Prostate gland (tissue), 2 donors: ENCODE results near the gene FMN2. TPM values are rescaled to one million over a fixed set of nuclear protein-coding genes. Genes with fewer than 3 reads are reported as not detected.

Experiments
- DNase-seq: peaks from one replicate; pipeline ENCODE4 v3.0.0-alpha.2; 2019; ENCODE audit warnings: low spot score
- H3K27ac ChIP-seq, 2 donors: fragments of 200-600 bp; sonication (generic); 2 replicates each; pipeline ENCODE4 v1.5.1; 2017 to 2019
- H3K27me3 ChIP-seq: fragments of 200-600 bp; sonication (generic); replicated peaks from 2 replicates; pipeline ENCODE4 v1.5.1; 2019; ENCODE audit not compliant: insufficient read depth
- H3K36me3 ChIP-seq, 2 donors: fragments of 200-600 bp; sonication (generic); 1 replicate in 1 of 2; 2 replicates in 1 of 2; pipeline versions ENCODE4 v1.5.1 to v1.8.1; 2017 to 2019
- H3K4me1 ChIP-seq: fragments of 200-600 bp; sonication (generic); replicated peaks from 2 replicates; pipeline ENCODE4 v1.5.1; 2019
- H3K4me3 ChIP-seq, 2 donors: fragments of 200-600 bp; sonication (generic); 2 replicates each; pipeline ENCODE4 v1.5.1; 2017 to 2019
- H3K9me3 ChIP-seq: fragments of 200-600 bp; sonication (generic); 2 replicates; pipeline ENCODE4 v1.5.1; 2017
- POLR2A ChIP-seq: fragments of 450-650 bp; IDR thresholded peaks from one replicate; pipeline ENCODE4 v1.6.1; 2016; ENCODE audit warnings: antibody characterized with exemption, mild to moderate bottlenecking
- POLR2AphosphoS5 ChIP-seq: sonication (generic); formaldehyde crosslinking; IDR thresholded peaks from one replicate; pipeline ENCODE4 v1.6.1; 2017; ENCODE audit warnings: antibody characterized with exemption
- WGBS: methylation state at CpG from one replicate; pipeline ENCODE4 v1.1.5; 2018; 5-methylcytosine and 5-hydroxymethylcytosine counted together
- intact Hi-C: fragments of 100-400 bp; cut with DNase I; formaldehyde crosslinking; loops from one replicate; pipeline ENCODE4 v1.14.2; 2022
- small RNA-seq, 2 donors: library from RNA; depleted of rRNA; stranded (forward); fragments of <200 nt; gene quantifications; one replicate each; pipeline ENCODE3, GENCODE V24; 2016
- total RNA-seq, 2 donors: library from RNA; depleted of rRNA; stranded (reverse); fragments of >200 nt; gene quantifications; one replicate each; pipeline ENCODE4 v1.1.0, GENCODE V29; 2016
- TF ChIP-seq, protein P1 (sequence below), 4 experiments: fragments of 200-600 bp in 2 of 4; fragments of 450-650 bp in 2 of 4; sonication (generic) in 2 of 4; IDR thresholded peaks; 1 replicate in 3 of 4; 2 replicates in 1 of 4; pipeline ENCODE4 v1.5.1; 2016 to 2019; ENCODE audit warnings: antibody characterized with exemption in 4 of 4, mild to moderate bottlenecking in 2 of 4, moderate library complexity in 2 of 4

FMN2 gene
- total RNA-seq, 2 donors from 2014 or later, result 0.27 to 4.8 TPM

DNA sequence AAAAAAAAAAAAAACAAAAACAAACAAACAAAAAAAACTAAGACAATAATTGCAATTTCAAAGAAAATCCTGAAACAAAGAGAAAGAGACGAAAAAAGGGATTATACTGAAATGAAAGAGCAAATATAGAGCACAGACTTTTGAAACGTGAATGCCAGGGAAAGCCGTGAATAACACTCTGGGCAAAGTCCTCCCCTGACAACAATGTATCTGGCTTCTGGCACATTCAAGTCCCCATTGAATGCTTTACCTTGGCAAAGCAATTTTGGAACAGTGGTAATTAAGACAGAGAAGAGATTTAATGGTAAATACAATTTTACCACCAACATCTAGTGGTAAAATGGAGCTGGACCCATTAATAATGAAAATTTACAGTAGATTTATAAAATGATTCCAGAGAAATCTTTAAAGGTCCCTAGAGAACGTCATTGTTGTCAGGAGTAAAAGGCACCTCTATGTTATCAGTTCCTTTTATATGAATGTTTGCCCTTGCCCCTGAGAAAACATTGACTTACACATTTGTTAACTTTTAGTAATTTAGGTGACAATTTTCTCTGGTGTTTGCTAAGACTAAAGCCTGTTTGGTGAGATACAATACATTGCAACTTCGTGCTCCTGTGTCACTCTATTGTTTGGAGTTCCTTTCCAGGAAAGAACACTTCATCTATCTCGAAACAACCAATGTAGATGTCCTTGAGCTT lies 430.6 kb downstream of the FMN2 start:
- intact Hi-C loops, result no loop called here
- Histone ChIP-seq H3K27me3 (no peaks in the 10 kb centered on the region), H3K36me3 (no peaks in the 10 kb centered on the region), H3K4me3 (no peak overlapping the region), H3K9me3 (no peaks in the 10 kb centered on the region), H3K4me1 (no peaks in the 10 kb centered on the region), H3K27ac (no peak overlapping the region)
- no peak for DNase-seq
- WGBS, result 40% methylated on average over 6 of the region's 6 CpGs
- TF ChIP-seq, protein P1, sequence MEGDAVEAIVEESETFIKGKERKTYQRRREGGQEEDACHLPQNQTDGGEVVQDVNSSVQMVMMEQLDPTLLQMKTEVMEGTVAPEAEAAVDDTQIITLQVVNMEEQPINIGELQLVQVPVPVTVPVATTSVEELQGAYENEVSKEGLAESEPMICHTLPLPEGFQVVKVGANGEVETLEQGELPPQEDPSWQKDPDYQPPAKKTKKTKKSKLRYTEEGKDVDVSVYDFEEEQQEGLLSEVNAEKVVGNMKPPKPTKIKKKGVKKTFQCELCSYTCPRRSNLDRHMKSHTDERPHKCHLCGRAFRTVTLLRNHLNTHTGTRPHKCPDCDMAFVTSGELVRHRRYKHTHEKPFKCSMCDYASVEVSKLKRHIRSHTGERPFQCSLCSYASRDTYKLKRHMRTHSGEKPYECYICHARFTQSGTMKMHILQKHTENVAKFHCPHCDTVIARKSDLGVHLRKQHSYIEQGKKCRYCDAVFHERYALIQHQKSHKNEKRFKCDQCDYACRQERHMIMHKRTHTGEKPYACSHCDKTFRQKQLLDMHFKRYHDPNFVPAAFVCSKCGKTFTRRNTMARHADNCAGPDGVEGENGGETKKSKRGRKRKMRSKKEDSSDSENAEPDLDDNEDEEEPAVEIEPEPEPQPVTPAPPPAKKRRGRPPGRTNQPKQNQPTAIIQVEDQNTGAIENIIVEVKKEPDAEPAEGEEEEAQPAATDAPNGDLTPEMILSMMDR (IDR thresholded peaks at IDR 0.05), result no peak
- TF ChIP-seq POLR2A, result no peak
- TF ChIP-seq POLR2AphosphoS5, result no peak

DNA sequence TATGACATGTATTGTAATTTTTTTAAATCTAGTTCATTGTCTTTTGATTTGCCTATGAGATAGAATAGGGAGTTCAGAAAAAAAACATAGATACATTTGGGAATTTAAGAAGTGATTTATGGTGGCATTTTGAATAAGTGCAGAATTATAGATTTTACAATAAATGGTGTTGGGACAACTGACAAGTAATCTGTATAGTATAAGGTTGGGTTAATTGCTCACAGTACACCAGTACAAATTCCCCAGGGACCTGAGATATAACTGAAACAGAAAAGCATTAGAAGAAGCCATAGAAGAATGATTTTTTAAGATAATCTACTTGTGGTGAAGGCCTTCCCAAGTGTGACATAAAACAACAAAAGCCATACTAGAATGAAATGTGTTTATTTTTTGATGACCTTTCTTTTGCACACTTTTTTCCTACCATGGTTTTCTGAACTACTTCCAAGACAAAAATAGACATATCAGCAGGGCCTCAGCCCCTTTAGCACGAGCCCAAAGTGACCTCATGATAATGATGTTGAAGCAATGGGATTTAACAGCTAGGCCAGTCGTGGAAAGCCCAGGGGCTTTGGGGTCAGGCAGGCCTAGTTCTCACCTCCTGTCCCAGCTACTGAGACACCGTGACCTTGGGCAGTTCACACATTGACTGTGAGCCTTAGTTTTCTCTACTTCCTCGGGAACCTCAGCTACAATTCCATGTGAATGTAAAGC lies 432.8 kb downstream of the FMN2 start:
- no peaks in the 10 kb centered on the region for H3K9me3 ChIP-seq

More for the DNA sequence above, 432.8 kb downstream of the FMN2 start:
- Histone ChIP-seq H3K36me3 (no peaks in the 10 kb centered on the region), H3K27ac (no peak overlapping the region), H3K27me3 (no peaks in the 10 kb centered on the region), H3K4me1 (no peaks in the 10 kb centered on the region), H3K4me3 (no peak overlapping the region)
- TF ChIP-seq, protein P1 (IDR thresholded peaks at IDR 0.05), result no peak
- TF ChIP-seq POLR2AphosphoS5 (no peak), POLR2A (no peak)
- intact Hi-C loops, result no loop called here
- no peak for DNase-seq
- 81% methylated on average over 4 of the region's 4 CpGs for WGBS

Small RNA genes within 50 kb of the gene (small RNA-seq; reads per million reads assigned to genes)
- gene RF00019, result 0 reads per million in 2 donors
